HL-60/S4 treated with phorbol 12-myristate 13-acetate at 8.2 ng/mL for 4 days and 3 days (cell line): ENCODE measurements around the gene ZBTB42.

Source experiments
- in situ Hi-C: fragments of 300-500 bp; cut with MboI; formaldehyde crosslinking; loops from 2 replicates; pipeline ENCODE4 v1.15.0; 2022; ENCODE audit warnings: low sequenced_read_pairs

The ZBTB42 gene

DNA sequence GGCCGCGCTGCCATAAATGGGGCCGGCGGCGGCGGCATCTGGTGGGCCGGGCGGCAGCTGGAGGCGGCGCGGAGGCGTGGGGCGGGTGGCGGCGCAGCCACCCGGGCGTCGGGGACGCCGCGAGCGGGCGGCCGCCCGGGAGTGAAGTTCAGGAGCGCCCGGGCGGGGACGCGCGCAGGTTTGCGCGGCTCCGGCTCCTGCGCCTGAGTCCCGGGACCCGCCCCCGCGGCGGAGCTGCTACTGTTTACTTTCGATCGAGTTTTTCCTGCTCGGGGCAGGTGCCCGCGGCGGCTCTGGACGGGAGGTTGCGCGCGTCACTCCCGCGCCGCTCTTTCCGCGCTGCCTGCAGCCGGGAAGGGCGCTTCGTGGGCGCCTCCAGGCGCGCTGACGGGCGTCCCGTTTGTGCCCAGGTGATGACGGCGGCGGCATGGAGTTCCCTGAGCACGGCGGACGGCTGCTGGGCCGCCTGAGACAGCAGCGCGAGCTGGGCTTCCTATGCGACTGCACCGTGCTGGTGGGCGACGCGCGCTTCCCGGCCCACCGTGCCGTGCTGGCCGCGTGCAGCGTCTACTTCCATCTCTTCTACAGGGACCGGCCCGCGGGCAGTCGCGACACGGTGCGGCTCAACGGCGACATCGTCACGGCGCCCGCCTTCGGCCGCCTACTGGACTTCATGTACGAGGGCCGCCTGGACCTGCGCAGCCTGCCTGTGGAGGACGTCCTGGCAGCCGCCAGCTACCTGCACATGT lies at the start of gene ZBTB42:
TSS of gene ZBTB42 (plus strand) at position 331 of the 749 bp plus-strand sequence. CDS start at position 428, 97 bp downstream.
- in situ Hi-C loops: no loop called here

DNA sequence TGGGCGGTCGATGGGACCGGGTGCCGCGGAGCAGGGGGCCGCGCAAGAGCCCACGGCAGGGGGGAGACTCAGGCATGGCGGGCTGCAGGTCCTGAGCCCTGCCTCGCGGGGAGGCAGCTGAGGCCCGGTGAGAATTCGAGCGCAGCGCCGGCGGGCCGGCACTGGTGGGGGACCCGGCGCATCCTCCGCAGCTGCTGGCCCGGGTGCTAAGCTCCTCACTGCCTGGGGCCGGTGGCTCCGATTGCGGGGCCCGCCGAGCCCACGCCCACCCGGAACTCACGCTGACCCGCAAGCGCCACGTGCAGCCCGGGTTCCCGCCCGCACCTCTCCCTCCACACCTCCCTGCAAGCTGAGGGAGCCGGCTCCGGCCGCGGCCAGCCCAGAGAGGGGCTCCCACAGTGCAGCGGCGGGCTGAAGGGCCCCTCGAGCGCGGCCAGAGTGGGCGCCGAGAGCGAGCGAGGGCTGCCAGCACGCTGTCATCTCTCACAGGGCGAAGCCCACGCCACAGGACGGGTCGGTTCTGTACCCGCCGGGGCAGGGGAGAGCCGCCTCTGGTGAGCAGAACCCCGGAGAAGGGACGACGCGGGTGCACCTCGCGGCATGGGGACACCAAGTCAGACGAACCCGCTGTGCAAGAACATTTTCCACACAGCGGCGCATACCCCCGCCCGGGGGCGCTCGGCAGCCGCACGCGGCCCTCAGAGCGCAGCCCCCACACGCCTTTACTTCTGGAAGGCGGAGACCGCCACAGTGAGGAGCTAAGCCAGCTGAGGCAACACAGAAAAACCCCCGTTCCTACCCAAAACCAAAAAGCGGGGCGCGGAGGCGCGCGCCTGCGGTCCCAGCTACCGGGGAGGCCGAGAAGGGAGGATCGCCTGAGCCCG lies 49.1 kb upstream of the ZBTB42 start:
- in situ Hi-C loops: no loop called here

DNA sequence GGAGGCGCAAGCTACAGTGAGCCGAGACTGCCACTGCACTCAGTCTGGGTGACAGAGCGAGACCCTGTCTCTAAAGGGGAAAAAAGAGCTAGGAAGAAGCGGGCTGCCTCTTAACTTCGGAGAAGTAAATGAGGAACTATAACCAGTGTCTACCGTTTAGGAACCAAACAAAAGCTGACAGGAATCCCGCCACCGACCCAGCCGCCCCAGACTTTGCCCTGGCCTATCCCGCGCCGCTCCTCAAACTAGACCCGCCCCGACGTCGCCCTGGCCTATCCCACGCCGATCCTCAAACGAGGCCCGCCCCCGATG lies 48.5 kb upstream of the ZBTB42 start:
- in situ Hi-C loops: no loop called here

DNA sequence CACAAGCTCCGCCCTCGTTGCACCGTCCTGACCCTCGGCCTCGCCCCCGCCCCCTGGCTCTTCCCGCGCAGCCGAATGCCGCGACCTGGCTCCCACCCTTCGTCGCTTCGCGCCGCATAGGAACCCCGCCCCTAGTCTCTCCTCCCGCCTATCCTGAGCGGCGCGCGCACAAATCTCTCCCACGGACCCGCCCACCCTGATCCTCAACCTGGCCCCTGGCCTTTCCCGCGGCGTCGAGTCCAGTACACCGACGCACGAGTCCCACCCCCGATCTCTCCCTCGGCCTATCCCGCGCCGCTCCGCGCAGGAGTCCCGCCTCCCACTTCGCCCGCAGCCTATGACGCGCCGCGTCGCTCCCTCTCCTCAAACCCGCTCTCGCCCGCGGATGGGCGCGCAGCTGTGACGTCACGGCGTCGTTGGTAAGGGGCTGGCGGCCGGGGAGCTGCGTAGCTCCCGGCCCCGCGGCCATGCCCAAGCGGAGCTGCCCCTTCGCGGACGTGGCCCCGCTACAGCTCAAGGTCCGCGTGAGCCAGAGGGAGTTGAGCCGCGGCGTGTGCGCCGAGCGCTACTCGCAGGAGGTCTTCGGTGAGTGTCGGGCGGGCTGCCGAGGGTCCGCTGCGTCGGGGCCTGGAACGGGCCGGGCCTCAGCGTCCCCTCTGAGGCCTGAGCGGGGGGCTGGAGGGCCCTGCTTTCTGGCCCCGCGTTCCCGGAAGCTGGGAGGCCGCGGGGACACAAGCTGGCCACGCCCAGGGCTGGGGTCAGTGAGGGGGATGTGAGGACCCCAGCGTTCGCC lies 48.0 kb upstream of the ZBTB42 start, which contains the start of gene SIVA1:
TSS of gene SIVA1 (plus strand) at position 413 of the 793 bp plus-strand sequence. CDS start at position 468, 55 bp downstream.
- in situ Hi-C loops: no loop called here

DNA sequence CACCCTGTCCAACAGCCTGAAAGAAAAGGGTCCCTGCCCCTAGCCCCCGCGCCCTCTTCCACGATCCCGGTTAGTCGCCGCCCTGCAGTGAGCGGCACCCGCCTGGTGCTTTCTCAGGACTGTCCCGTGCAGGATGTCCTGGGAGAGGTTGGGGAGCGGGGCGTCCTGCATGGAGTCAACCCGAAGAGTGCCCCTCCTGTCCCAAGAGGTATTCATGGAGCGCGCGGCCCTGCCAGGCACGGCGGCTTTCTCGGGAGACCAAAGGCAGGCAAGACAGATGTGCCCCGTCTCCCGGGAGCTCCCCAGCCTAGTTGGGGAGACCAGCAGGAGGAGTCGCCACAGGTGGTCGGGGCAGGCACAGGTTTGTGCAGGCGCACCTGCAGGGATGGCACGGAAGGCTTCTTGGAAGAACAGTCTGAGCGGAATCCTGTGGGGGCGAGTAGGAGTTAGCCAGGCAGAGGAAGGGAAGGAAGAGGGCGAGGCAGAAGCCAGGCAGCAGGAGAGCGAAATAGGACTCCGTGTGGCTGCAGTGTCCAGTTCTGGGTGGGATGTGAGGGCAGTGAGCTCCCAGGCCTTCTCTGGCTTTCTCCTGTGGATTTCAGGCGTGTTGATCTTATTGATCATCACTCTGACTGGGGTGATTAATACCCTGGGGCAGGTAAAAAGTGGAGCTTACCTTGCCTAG lies 47.2 kb upstream of the ZBTB42 start:
- in situ Hi-C loops: no loop called here

DNA sequence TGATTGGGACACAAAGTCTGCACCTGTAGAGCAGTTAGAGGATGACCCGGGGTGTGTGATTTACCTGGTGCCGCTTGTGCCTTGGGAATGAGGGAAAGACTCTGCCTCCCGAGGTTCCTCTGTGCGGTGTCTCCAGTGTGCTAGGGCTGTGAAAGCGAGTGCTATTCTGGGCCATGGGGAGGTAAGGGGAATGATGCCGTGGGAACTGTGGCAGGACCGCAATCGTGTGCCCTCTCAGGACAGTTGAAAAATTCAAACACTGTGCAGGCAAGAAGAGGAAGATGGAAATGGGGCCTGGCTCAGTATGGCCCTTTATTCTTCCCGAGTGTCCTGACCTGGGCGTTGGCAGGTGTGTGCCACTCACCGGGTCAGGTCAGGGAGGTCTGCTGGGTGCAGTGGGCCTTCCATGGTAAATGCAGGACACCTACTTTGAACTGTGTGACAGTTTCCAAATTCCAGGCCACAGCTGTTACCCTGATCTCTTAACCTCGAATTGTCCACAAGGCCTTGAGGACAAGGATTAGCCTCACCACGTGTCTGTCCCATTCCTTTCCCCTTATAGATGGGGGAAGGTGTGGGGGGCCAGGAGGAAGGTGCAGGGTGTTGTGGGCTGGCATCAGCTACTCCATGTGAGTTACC lies 46.6 kb upstream of the ZBTB42 start:
- in situ Hi-C loops: no loop called here

DNA sequence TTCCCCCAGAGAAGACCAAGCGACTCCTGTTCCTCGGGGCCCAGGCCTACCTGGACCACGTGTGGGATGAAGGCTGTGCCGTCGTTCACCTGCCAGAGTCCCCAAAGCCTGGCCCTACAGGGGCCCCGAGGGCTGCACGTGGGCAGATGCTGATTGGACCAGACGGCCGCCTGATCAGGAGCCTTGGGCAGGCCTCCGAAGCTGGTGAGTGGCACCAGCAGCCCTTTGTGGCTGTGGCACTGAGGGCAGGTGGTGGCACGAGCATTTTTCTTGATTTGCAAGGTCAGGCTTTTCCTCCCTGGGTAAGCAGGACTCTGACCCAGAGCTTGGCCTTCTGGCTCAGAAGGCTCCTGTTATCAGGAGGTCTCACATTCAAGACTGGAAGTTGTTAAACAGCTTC lies 45.3 kb upstream of the ZBTB42 start:
- in situ Hi-C loops: no loop called here

DNA sequence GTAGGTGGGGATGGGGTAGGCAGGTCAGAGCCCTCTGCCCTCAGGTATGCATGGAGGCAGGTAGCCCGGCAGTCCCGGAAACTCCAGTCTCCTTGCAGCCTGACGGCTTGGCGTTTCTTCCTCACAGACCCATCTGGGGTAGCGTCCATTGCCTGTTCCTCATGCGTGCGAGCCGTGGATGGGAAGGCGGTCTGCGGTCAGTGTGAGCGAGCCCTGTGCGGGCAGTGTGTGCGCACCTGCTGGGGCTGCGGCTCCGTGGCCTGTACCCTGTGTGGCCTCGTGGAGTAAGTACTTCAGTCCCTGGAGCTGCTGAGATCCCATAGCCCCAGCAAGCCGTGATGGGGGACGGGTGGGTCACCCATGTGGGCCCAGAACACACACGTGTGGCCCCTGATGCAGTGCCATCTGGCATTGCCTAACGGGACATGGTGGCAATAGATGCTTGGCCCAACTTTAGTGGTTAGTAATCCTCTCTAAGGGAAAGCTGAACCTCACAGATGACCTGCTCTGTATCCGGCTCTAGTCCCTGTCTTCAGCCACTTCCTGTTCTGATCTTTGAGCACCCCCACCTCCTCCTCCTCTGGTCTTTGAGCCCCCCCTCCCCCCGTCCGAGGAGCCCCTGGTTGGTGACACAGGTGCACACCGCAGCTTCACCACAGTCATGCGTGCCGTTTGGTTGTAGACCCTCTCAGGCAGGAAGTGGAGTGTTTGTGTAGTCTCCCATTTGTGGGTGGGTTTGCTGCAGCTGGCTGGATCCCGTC lies 44.2 kb upstream of the ZBTB42 start:
- in situ Hi-C loops: no loop called here

DNA sequence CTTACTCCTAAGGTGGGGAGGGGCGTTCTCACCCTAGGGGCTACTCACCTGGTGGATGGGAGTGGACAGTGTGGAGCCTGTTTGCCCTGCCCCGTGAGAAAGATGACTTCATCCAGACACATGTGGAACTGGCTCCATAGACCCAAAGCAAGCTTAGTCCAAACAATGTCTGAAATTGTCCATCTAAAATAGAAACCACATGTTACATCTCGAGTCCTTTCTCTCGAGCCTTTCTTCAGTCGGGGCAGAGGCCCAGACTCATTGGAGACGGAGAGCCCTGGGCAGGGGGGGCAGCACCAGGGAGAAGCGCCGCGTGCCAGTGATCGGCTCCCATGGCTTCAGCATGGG lies 43.7 kb upstream of the ZBTB42 start:
- in situ Hi-C loops: no loop called here

DNA sequence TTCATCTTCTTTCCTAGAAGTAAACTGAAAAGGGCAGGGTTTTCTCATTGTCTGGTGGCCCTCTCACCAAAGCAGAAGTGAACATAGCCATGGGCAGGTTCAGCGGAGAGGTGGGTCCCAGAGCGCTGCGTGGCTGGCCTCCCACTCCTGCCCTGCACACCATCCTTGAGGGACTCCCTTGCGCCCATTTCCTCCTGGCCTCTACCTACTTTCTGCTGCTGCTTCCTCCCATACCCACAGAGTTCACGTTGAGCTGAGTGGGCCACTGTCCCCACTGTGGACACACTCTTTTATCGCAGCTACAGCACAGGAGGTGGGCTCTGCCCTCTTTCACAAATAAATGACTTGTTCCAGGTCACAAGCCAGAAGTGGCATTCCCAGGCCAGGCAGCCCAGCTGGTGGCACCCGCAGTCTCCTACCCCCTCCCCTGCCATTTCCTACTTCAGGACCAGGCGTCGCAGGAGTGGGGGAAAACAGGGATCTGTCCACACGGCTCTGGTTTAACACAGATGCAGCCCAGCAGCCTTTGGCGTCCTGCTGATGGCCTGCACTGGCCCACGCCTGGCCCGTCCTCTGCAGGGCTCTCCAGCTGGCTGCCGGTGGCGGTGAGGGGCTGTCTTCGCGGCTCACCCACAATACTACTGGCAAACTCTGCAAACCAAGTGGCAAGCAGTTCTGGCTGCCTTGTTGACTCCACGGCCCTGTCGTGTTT lies 43.1 kb upstream of the ZBTB42 start:
- in situ Hi-C loops: no loop called here

DNA sequence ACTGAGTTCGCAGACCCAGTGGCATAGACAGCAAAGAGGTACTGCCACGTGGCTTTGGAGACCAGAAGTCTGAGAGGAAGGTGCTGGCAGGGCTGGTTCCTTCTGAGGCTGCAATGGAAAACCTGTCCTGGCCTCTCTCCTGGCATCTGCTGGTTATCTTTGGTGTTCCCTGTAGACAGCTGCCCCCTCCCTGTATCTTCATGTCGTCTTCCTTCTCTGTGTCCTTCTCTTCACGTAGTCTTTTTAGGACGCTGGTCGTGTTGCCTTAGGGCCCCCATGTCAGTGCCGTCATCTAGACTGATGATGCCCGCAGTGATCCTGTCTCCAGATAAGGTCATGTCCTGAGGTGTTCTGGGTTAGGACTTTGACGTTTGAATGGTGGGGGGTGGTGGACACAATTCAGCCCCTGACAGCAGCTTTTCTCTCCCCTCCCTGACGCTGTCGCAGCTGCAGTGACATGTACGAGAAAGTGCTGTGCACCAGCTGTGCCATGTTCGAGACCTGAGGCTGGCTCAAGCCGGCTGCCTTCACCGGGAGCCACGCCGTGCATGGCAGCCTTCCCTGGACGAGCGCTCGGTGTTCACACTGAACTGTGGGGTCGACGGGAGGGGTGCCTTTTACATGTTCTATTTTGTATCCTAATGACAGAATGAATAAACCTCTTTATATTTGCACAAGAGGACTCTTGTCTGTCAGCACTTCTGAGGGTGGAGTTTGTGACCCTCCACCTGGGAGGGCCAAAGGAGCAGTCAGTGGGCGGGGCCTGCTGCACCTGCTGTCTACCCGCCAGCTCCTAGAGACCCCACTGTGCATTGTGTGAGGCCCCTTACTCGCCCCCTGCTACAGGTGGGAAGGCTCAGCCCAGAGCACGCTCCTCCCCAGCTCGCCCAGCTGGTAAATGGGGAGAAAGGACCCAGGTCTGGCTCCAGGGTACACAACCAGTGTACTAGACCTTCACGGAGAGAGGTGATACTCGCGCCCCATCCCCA lies 41.6 kb upstream of the ZBTB42 start:
- in situ Hi-C loops: no loop called here

DNA sequence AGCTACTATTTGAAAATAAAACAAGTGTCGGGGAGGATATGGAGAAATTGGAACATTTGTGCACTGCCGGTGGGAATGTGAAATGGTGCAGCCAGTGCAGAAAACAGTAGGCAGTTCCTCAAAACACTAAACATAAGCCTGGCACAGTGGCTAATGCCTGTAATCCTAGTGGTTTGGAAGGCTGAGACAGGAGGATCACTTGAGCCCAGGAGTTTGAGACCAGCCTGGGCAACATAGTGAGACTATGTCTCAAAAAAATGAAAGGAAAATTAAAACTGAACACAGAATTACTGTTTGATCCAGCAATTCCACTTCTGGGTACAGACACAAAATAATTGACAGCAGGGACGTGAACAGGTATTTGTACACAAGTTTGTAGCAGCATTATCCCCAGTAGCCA lies 35.4 kb upstream of the ZBTB42 start:
- in situ Hi-C loops: loop anchor here (10.0 kb wide), 1 partner anchor 59 kb away; no protein-coding TSS in a partner anchor

DNA sequence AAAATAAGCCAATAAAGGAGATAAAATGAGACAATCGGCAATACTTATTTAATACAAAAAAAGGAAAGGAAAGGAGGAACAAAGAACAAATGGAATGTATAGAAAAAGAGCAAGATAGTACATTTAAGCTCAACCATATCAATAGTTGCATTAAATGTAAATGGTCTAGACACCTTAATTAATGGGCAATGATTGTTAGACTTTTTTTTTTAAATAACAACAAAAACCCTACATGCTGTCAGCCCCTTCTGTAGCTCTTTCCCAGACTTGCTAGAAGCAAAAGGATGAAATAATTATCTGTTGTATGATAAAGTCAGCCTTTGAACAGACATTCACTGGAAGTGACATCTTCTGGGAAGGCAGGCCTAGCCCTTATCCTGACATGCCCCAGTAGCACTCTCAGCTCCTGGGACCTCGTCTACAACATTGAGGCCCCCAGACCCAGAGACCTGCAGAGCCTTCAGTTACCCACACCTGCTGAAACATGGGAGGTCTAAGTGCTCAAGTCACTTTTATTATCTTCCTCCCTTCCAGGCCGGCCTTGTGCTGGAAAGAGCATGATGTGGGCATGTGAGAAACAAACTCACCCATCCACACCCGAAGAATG lies 34.5 kb upstream of the ZBTB42 start:
- in situ Hi-C loops: loop anchor here (10.0 kb wide), 1 partner anchor 58 kb away; no protein-coding TSS in a partner anchor

DNA sequence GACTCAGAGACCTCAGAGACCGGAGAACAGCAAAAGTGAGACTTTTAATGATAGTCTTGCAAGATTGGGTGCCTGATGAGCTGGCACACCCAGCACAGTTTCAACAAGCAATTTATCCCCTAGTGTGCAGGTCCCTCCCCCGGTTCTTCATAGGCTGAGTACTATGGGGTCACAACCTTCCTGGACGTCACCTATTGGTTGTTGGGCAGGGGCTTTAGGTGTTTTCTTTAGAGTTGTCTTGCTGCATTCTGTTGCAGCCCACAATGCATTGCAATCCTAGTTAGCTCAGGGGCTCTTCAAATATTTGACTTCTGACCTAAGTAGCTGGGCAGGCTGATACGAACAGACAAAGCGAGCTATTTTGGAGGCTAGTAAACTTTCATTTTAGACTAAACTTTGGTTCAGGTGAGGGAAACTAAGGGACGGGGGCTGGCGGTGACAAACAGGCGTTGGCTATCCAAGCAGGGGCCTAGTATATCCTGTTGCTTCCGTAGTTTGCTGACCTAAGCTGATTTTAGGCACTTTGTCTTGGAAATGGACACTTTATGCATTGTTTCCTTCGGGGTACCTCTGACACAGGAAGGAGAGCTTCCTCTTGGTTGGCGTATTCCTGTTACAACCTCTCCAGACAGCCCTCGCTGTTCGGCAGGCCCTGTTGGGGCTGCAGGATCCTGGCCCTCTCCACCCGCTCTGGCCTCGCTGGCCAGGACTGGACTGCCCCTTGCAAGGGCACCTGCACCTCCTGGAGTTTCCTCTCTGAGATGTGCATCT lies 33.9 kb upstream of the ZBTB42 start:
- in situ Hi-C loops: loop anchor here (10.0 kb wide), 1 partner anchor 58 kb away; no protein-coding TSS in a partner anchor

DNA sequence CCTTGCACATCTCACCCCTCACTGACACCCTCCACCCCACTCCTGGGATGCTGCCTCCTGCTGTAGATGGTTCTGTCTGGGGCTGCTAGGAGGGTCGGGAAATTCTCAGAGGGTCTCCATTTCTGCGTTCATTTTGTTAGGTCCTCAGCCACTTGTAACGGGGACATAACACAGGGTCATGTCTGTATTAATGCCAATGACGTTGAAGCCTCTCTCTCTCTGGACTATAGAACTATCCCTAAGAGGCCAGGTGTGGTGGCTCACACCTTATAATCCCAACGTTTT lies 33.3 kb upstream of the ZBTB42 start:
- in situ Hi-C loops: loop anchor here (10.0 kb wide), 1 partner anchor 57 kb away; no protein-coding TSS in a partner anchor
